Gastrocnemius medialis (tissue), 4 donors: ENCODE measurements around the gene CHCHD6.

Experiments used
- POLR2A ChIP-seq, 2 donors: fragments of 450-650 bp; IDR thresholded peaks; one replicate each; pipeline ENCODE4 v1.6.1; 2017; ENCODE audit warnings: antibody characterized with exemption in 2 of 2, mild to moderate bottlenecking in 2 of 2, moderate library complexity in 2 of 2
- TF ChIP-seq, protein P1 (sequence below), 5 experiments: fragments of 450-650 bp in 3 of 5; fragments of 200-600 bp in 2 of 5; sonication (generic) in 2 of 5; IDR thresholded peaks in 4 of 5; conservative IDR thresholded peaks in 1 of 5; 1 replicate in 4 of 5; 2 replicates in 1 of 5; pipeline ENCODE4 v1.5.1; 2016 to 2019; ENCODE audit warnings: antibody characterized with exemption in 5 of 5, mild to moderate bottlenecking in 3 of 5, moderate library complexity in 3 of 5

DNA sequence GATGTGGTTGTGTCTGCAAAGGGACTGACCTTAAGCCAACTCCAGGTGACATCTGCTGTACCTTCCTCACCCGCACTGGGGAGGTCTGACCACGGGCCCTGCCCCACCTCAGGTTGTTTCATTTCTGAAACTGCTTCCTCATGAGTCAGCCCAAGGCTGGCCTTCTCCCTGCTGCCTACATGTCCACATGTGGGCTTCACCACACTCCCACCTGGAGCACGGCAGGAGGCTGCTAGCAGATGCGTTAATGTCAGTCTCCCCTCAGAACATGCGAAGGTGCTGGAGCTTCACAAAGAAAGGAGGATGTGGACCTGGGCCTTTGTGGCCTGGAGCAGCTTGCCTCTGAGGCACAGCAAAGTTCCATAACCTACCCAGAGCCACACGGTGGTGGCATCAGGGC is 209.5 kb downstream of the CHCHD6 start:
- no peak for TF ChIP-seq POLR2A (IDR thresholded peaks at IDR 0.05)
- TF ChIP-seq, protein P1, sequence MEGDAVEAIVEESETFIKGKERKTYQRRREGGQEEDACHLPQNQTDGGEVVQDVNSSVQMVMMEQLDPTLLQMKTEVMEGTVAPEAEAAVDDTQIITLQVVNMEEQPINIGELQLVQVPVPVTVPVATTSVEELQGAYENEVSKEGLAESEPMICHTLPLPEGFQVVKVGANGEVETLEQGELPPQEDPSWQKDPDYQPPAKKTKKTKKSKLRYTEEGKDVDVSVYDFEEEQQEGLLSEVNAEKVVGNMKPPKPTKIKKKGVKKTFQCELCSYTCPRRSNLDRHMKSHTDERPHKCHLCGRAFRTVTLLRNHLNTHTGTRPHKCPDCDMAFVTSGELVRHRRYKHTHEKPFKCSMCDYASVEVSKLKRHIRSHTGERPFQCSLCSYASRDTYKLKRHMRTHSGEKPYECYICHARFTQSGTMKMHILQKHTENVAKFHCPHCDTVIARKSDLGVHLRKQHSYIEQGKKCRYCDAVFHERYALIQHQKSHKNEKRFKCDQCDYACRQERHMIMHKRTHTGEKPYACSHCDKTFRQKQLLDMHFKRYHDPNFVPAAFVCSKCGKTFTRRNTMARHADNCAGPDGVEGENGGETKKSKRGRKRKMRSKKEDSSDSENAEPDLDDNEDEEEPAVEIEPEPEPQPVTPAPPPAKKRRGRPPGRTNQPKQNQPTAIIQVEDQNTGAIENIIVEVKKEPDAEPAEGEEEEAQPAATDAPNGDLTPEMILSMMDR (IDR thresholded peaks at IDR 0.05 in 4 of 5, conservative IDR thresholded peaks at IDR 0.05 in 1 of 5): no peak
